Mononuclear cell (primary cell): Measurements from ENCODE around the gene CWF19L2. TPM values are rescaled to one million over a fixed set of nuclear protein-coding genes. Genes with fewer than 3 reads are reported as not detected.

Experiments
- H3K27me3 ChIP-seq: 2 replicates; pipeline ENCODE4 v1.6.0; 2011; ENCODE audit warnings: low read length, control low read depth; ENCODE audit not compliant: insufficient read depth
- H3K4me1 ChIP-seq: 2 replicates; pipeline ENCODE4 v1.5.1; 2011; ENCODE audit warnings: mild to moderate bottlenecking, low read length, control low read depth; ENCODE audit not compliant: insufficient read depth
- H3K4me3 ChIP-seq: 2 replicates; pipeline ENCODE4 v1.5.1; 2011; ENCODE audit warnings: mild to moderate bottlenecking, low read length, moderate library complexity
- H3K9me3 ChIP-seq: 2 replicates; pipeline ENCODE4 v1.5.1; 2011; ENCODE audit warnings: low read depth, mild to moderate bottlenecking, control low read depth, low read length
- total RNA-seq: library from RNA; depleted of rRNA; stranded (reverse); fragments of >200 nt; gene quantifications from one replicate; pipeline ENCODE4 v1.2.3, GENCODE V29; 2012

CWF19L2 gene
- total RNA-seq, 1 donor: 34.6 TPM

- Histone ChIP-seq H3K4me3 (no peak overlapping the region), H3K27me3 (no peaks in the 10 kb centered on the region), H3K4me1 (no peaks in the 10 kb centered on the region), H3K9me3 (no peaks in the 10 kb centered on the region)
Observed at GRCh38 chr11:107293677-107294344, 163.8 kb downstream of the CWF19L2 start.

- Histone ChIP-seq H3K9me3 (no peaks in the 10 kb centered on the region), H3K4me3 (no peak overlapping the region), H3K4me1 (no peaks in the 10 kb centered on the region), H3K27me3 (no peaks in the 10 kb centered on the region)
Observed at GRCh38 chr11:107282195-107282594, 175.4 kb downstream of the CWF19L2 start.

Other genes with a start within 250 kb of the CWF19L2 start
- gene ALKBH8, start 107.9 kb upstream of the CWF19L2 start, total RNA-seq: 10.0 TPM
- gene ELMOD1, start 133.3 kb upstream of the CWF19L2 start, total RNA-seq: under 0.01 TPM